Left forelimb (tissue), 1 donor: Measurements from ENCODE around the gene R3HDM2.
"Not testable (repeated sequence)": the region's sequence is repeated elsewhere in the genome, so short reads cannot be mapped to it uniquely, and the experiment has no call there.

Source experiments
- DNase-seq: peaks from one replicate; pipeline ENCODE4 v3.0.0-alpha.2; 2018; ENCODE audit warnings: low spot score

R3HDM2 gene

DNA sequence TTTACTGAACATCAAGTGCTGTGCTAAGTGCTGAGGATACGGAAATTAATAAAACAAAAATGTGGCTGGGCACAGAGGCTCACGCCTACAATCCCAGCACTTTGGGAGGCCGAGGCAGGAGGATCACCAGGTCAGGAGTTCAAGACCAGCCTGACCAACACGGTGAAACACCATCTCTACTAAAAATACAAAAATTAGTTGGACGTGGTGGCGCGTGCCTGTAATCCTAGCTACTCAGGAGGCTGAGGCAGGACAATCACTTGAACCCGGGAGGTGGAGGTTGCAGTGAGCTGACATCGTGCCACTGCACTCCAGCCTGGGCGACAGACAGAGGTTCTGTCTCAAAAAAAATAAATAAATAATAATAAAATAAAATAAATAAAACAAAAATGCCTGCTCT is 3.9 kb downstream of the R3HDM2 start:
- not testable (repeated sequence) for DNase-seq

GRCh38 chr12:57420482-57420881 is 10.4 kb downstream of the R3HDM2 start:
- no peak for DNase-seq

DNA sequence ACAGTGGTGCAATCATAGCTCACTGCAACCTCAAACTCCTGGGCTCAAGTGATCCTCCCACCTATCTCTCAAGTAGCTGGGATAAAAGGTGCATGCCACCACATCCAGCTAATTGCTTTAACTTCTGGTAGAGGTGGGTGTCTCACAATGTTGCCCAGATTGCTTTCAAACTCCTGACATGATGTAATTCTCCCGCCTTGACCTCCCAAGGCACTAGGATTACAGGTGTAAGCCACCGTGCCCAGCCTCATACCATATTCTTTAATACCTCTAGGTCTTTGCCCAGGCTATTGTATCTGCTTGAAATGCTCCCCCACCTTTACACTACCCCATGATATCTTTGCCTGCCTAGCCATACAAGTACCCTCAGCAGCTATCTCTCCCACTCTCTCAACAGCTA is 11.3 kb downstream of the R3HDM2 start:
- DNase-seq: no peak

DNA sequence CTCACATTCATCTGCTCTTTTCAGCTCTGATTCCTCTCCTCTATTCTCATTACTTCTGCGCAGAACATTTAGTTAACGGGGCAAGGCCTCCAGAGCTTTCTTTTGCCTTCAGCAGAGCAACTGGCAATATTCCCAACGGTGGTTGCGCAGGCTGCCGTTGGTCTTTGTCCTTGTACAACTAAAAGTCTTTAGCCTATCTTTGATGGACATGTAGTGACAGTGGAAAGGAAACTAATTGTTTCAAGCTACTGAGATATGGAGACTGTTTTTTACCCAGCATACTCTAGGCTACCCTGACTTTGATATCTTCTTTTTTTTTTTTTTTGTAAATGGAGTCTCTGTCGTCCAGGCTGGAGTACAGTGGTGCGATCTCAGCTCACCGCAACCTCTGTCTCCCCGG is 12.6 kb downstream of the R3HDM2 start:
- DNase-seq: no peak

- DNase-seq: no peak
Measured at GRCh38 chr12:57416039-57416996, 14.5 kb downstream of the R3HDM2 start.

DNA sequence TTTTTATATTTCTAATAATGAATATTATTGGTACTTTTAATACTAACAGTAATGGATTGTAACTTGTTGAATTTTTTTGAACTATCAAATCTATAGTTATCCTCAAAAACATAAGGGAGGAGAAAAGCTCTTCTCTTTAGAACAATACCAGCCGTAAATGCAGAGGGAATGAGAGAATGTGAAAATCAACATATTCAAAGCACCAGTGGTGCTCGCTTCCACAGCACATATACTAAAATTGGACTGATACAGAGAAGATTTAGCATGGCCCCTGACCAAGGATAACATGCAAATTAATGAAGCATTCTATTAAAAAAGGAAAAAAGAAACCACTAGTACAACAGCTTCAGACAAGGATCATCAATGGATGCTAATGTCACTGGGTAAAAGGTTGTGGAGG is 15.8 kb downstream of the R3HDM2 start:
- DNase-seq: no peak

- DNase-seq: not testable (repeated sequence)
Measured at GRCh38 chr12:57414160-57414559, 16.7 kb downstream of the R3HDM2 start.

DNA sequence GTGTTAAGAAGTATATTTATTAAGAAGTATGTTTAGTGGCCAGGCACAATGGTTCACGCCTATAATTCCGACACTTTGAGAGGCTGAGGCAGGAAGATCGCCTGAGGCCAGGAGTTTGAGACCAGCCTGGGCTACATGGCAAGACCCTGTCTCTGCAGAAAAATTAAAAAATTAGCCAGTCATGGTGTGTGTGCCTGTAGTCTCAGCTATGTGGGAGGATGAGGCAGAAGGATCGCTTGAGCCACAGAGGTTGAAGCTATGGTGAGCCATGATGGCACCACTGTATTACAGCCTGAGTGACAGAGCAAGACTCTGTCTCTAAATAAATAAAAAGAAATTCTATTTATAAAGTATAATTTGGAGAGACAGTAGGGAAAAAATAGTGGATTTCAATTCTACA is 20.3 kb downstream of the R3HDM2 start:
- no peak for DNase-seq

- DNase-seq: no peak
Measured at GRCh38 chr12:57404966-57405640, 25.7 kb downstream of the R3HDM2 start.

GRCh38 chr12:57402156-57402555 is 28.7 kb downstream of the R3HDM2 start:
- not testable (repeated sequence) for DNase-seq

DNA sequence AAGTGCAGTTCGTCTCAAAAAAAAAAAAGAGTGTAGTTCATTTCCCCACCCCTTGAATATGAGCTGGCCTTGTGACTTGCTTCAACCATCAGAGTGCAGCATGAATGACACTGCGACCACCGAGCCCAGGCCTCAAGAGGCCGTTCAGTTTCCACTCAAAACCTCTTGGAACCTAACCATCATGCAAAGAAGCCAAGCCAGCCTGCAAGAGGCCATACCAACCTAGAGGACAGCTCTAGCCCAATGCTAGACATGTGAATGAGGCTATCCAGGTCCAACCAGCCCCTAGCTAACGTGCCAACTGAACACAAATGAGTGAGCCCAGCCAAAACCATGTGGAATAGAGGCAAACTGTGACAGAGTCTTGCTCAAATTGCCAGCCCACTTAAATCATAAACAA is 29.7 kb downstream of the R3HDM2 start:
- DNase-seq: no peak

DNA sequence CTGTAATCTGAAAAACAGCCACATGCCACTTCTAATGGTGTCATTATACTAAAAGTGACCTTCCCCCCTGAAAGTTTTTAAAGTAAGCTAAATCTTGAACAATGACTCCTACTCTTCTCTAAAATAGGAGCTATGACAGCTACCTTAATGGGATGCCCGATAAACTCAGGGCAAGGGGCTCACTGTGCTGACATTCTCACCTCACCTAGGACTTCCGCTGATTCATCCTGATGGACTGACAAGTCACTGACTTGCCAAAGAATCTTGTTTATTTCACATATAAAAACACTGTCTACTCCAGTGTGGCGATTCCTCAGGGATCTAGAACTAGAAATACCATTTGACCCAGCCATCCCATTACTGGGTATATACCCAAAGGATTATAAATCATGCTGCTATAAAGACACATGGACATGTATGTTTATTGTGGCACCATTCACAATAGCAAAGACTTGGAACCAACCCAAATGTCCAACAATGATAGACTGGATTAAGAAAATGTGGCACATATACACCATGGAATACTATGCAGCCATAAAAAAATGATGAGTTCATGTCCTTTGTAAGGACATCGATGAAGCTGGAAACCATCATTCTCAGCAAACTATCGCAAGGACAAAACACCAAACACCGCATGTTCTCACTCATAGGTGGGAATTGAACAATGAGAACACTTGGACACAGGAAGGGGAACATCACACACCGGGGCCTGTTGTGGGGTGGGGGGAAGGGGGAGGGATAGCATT is 31.0 kb downstream of the R3HDM2 start:
- DNase-seq: not testable (repeated sequence)

GRCh38 chr12:57397441-57397840 is 33.4 kb downstream of the R3HDM2 start:
- DNase-seq: no peak

DNA sequence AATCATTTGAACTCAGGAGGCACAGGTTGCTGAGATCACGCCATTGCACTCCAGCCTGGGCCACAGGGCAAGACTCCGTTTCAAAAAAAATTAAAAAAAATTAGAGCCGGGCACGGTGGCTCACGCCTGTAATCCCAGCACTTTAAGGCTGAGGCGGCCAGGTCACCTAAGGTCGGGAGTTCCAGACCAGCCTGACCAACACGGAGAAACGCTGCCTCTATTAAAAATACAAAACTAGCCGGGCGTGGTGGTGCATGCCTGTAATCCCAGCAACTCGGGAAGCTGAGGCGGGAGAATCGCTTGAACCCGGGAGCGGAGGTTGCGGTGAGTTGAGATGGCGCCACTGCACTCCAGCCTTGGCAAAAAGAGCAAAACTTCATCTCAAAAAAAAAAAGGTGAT is 35.7 kb downstream of the R3HDM2 start:
- no peak for DNase-seq

DNA sequence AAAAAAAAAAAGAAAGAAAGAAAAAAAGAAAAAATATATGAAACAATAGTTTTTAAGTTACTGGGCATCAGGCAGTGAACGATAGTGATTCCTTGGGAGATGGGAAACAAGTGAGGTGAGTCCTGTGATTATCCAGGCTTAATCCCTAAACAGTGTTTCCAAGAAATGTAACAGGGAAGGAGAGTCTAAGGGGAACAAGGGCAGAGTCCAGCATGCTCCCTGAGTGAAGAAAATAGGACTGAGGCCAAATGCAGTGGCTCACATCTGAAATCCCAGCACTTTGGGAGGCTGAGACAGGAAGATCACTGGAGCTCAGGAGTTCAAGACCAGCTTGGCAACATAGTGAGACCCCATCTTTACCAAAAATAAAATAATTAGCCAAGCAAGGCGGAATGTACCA is 40.7 kb downstream of the R3HDM2 start:
- DNase-seq: no peak

- DNase-seq: no peak
Measured at GRCh38 chr12:57389033-57389432, 41.8 kb downstream of the R3HDM2 start.

GRCh38 chr12:57388425-57388824 is 42.4 kb downstream of the R3HDM2 start:
- no peak for DNase-seq

DNA sequence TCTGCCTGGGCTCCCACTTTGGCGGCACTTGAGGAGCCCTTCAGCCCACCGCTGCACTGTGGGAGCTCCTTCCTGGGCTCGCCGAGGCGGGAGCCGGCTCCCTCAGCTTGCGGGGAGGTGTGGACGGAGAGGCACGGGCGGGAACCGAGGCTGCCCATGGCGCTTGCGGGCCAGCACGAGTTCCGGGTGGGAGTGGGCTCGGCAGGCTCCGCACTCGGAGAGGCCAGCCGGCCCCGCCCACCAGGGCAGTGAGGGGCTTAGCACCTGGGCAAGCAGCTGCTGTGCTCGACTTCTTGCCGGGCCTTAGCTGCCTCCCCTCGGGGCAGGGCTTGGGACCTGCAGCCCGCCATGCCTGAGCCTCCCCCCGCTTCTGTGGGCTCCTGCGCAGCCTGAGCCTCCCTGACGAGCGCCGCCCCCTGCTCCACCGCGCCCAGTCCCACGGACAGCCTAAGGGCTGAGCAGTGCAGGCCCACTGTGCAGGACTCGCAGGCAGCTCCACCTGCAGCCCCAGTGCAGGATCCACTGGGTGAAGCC is 44.6 kb downstream of the R3HDM2 start:
- DNase-seq: no peak

DNA sequence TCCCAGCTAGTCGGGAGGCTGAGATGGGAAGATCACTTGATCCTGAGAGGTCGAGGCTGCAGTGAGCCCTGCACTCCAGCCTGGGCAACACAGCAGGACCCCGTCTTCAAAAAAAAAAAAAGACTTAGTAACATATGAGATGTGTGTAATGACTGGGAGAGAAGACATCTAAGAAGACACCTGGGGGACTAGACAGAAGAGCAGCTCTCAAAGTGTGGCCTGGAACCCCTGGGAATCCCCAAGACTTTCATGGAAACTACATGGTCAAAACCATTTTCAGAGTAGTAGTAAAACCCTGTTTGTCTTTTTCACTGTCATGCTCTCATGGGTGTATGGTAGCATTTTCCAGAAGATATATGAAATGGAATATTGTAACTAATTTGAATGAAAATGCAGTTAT is 45.3 kb downstream of the R3HDM2 start:
- DNase-seq: no peak

GRCh38 chr12:57384478-57384877 is 46.4 kb downstream of the R3HDM2 start:
- no peak for DNase-seq

GRCh38 chr12:57381693-57382220 is 49.1 kb downstream of the R3HDM2 start:
- DNase-seq: no peak

GRCh38 chr12:57380300-57380699 is 50.5 kb downstream of the R3HDM2 start:
- no peak for DNase-seq
